HK-2 (cell line): ENCODE data around the gene NIF3L1.
"Not testable (repeated sequence)": the region's sequence is repeated elsewhere in the genome, so short reads cannot be mapped to it uniquely, and the experiment has no call there.

Experiments used
- DNase-seq: peaks from one replicate; pipeline ENCODE4 v3.0.0-alpha.2; 2018; ENCODE audit not compliant: unreplicated experiment

Gene NIF3L1

GRCh38 chr2:200873560-200873959 is 15.6 kb upstream of the NIF3L1 start:
- DNase-seq, result no peak

- no peak for DNase-seq
Observed at GRCh38 chr2:200877443-200877842, 11.7 kb upstream of the NIF3L1 start.

- no peak for DNase-seq
Observed at GRCh38 chr2:200878289-200878880, 10.8 kb upstream of the NIF3L1 start.

GRCh38 chr2:200881715-200882249 is 7.4 kb upstream of the NIF3L1 start:
- not testable (repeated sequence) for DNase-seq

- no peak for DNase-seq
Observed at GRCh38 chr2:200899482-200899881, 10.3 kb downstream of the NIF3L1 start.

GRCh38 chr2:200901459-200902072 is 12.4 kb downstream of the NIF3L1 start:
- DNase-seq, result peak; percentile 68

GRCh38 chr2:200905618-200906296 is 16.6 kb downstream of the NIF3L1 start:
- DNase-seq, result peak; percentile 54

- no peak for DNase-seq
Observed at GRCh38 chr2:200909958-200910357, 20.8 kb downstream of the NIF3L1 start.

- DNase-seq, result no peak
Observed at GRCh38 chr2:200913654-200914053, 24.5 kb downstream of the NIF3L1 start.

GRCh38 chr2:200922439-200922838 is 33.3 kb downstream of the NIF3L1 start:
- DNase-seq, result no peak

GRCh38 chr2:200929334-200930249 is 40.4 kb downstream of the NIF3L1 start:
- no peak for DNase-seq

- DNase-seq, result no peak
Observed at GRCh38 chr2:200930947-200931626, 41.9 kb downstream of the NIF3L1 start.

- no peak for DNase-seq
Observed at GRCh38 chr2:200939832-200940231, 50.7 kb downstream of the NIF3L1 start.

- no peak for DNase-seq
Observed at GRCh38 chr2:200943527-200944105, 54.4 kb downstream of the NIF3L1 start.

- DNase-seq, result peak; percentile 62
Observed at GRCh38 chr2:200944467-200945394, 55.6 kb downstream of the NIF3L1 start.

- no peak for DNase-seq
Observed at GRCh38 chr2:200945395-200945729, 56.2 kb downstream of the NIF3L1 start.

GRCh38 chr2:200950378-200950777 is 61.2 kb downstream of the NIF3L1 start:
- DNase-seq, result no peak
